Parathyroid adenoma (tissue), 2 donors: ENCODE measurements around the gene APPBP2.

Experiments
- H2AFZ ChIP-seq: fragments of 300-600 bp; sonication (generic); one replicate; pipeline ENCODE4 v1.7.0; 2017; ENCODE audit warnings: antibody characterized with exemption, mild to moderate bottlenecking
- H3K27ac ChIP-seq: fragments of 300-600 bp; sonication (generic); one replicate; pipeline ENCODE4 v1.7.0; 2017
- H3K27me3 ChIP-seq: fragments of 300-600 bp; sonication (generic); one replicate; pipeline ENCODE4 v1.7.0; 2017; ENCODE audit warnings: low read length; ENCODE audit not compliant: control insufficient read depth, insufficient read depth
- H3K36me3 ChIP-seq: fragments of 300-600 bp; sonication (generic); one replicate; pipeline ENCODE4 v1.7.0; 2017; ENCODE audit warnings: low read length; ENCODE audit not compliant: control insufficient read depth, insufficient read depth
- H3K4me1 ChIP-seq: fragments of 300-600 bp; sonication (generic); one replicate; pipeline ENCODE4 v1.7.0; 2017; ENCODE audit warnings: control low read depth
- H3K4me2 ChIP-seq: fragments of 300-600 bp; sonication (generic); one replicate; pipeline ENCODE4 v1.7.0; 2017; ENCODE audit warnings: low read length
- H3K4me3 ChIP-seq: fragments of 300-600 bp; sonication (generic); one replicate; pipeline ENCODE4 v1.7.0; 2017; ENCODE audit warnings: low read depth, low read length
- H3K79me2 ChIP-seq: fragments of 300-600 bp; sonication (generic); one replicate; pipeline ENCODE4 v1.7.0; 2017; ENCODE audit warnings: control low read depth
- H3K9ac ChIP-seq: fragments of 300-600 bp; sonication (generic); one replicate; pipeline ENCODE4 v1.7.0; 2017; ENCODE audit warnings: mild to moderate bottlenecking
- H3K9me3 ChIP-seq: fragments of 300-600 bp; sonication (generic); one replicate; pipeline ENCODE4 v1.7.0; 2017; ENCODE audit warnings: low read length; ENCODE audit not compliant: control insufficient read depth
- TF ChIP-seq, protein P1 (sequence below): fragments of 300-600 bp; sonication (generic); IDR thresholded peaks from one replicate; pipeline ENCODE4 v1.7.0; 2017; ENCODE audit warnings: antibody characterized with exemption, mild to moderate bottlenecking
- donor health status: primary hyperparathyroidism.

APPBP2 gene

DNA sequence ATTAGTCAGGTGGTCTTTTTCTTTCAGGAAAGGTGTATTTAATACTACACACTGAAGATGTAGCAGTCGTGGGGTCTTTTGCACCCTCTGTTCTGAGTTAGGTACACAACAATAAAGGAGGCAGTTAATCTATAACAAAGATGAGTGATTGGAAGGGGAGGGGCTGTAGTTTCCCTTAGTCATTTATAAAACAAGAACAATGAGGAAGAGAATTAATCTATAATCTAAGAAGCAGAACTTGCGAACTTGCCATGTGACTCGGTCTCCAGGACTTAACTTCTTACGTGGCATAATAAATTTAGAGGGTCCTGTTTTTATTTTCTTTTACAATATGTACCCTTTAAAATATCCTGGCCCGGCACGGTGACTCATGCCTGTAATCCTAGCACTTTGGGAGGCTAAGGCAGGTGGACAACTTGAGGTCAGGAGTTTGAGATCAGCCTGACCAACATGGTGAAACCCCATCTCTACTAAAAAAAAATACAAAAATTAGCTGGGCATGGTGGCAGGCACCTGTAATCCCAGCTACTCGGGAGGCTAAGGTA is 8.6 kb upstream of the APPBP2 start:
- Histone ChIP-seq H3K9ac (no peak overlapping the region), H3K27ac (no peak overlapping the region), H3K36me3 (no peaks in the 10 kb centered on the region), H2AFZ (no peak overlapping the region), H3K9me3 (no peaks in the 10 kb centered on the region), H3K4me2 (no peak overlapping the region), H3K4me3 (no peak overlapping the region), H3K4me1 (no peaks in the 10 kb centered on the region), H3K27me3 (no peaks in the 10 kb centered on the region), H3K79me2 (no peaks in the 10 kb centered on the region)
- TF ChIP-seq, protein P1, sequence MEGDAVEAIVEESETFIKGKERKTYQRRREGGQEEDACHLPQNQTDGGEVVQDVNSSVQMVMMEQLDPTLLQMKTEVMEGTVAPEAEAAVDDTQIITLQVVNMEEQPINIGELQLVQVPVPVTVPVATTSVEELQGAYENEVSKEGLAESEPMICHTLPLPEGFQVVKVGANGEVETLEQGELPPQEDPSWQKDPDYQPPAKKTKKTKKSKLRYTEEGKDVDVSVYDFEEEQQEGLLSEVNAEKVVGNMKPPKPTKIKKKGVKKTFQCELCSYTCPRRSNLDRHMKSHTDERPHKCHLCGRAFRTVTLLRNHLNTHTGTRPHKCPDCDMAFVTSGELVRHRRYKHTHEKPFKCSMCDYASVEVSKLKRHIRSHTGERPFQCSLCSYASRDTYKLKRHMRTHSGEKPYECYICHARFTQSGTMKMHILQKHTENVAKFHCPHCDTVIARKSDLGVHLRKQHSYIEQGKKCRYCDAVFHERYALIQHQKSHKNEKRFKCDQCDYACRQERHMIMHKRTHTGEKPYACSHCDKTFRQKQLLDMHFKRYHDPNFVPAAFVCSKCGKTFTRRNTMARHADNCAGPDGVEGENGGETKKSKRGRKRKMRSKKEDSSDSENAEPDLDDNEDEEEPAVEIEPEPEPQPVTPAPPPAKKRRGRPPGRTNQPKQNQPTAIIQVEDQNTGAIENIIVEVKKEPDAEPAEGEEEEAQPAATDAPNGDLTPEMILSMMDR, result no peak

DNA sequence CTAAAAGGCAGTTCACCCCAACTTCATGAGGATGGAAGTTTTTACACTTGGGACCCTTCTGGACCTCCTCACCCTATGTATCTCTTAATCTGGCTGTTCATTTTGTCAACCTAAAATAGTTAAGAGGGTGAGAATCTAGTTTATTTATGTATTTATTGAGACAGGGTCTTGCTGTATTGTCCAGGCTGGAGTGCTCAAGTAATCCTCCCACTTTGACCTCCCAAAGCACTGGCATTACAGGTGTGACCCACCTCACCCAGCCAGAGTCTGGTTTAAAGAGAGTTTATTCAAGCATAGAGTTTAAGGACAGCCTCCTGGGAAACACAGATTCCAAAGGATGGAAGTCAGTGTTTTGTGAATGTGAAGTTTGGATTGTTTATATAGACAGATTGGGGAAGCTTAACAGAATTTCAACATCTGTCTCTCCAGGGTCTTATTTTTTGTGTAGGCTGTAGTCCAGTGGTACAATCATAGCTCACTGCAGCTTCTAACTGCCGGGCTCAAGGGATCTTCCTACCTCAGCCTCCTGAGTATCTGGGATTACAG is 8.0 kb upstream of the APPBP2 start:
- Histone ChIP-seq H3K4me1 (no peaks in the 10 kb centered on the region), H3K36me3 (no peaks in the 10 kb centered on the region), H2AFZ (no peak overlapping the region)

DNA sequence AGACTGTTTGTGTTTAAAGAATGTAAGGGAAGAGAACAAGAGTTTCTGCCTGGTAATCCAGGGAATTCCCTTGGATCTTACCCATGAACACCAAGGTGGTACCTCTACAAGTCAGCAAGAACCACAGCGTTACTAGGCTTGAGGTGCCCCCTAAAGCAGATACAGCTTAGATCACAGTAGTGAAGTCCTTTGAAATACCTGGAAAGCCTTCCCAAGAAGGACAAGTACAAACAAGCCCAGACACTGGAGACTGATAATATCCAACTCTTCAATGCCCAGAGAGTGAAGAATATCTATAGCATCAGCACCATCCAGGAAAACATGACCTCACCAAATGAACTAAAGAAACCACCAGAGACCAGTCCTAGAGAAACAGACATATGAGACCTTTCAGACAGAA is 3.8 kb upstream of the APPBP2 start:
- no peak overlapping the region for H3K27ac ChIP-seq
- H3K4me2 ChIP-seq, result no peak overlapping the region
- H3K9ac ChIP-seq, result no peak overlapping the region
- TF ChIP-seq, protein P1, result no peak
- no peaks in the 10 kb centered on the region for H3K9me3 ChIP-seq
- no peak overlapping the region for H2AFZ ChIP-seq
- no peak overlapping the region for H3K4me3 ChIP-seq
- H3K36me3 ChIP-seq, result no peaks in the 10 kb centered on the region
- H3K79me2 ChIP-seq, result peaks cover 8% of the 10 kb centered on the region
- H3K27me3 ChIP-seq, result no peaks in the 10 kb centered on the region
- no peaks in the 10 kb centered on the region for H3K4me1 ChIP-seq

More for the DNA sequence above, 8.0 kb upstream of the APPBP2 start:
- H3K9ac ChIP-seq, result no peak overlapping the region
- no peak overlapping the region for H3K4me2 ChIP-seq
- no peak overlapping the region for H3K4me3 ChIP-seq
- H3K79me2 ChIP-seq, result no peaks in the 10 kb centered on the region
- H3K27me3 ChIP-seq, result no peaks in the 10 kb centered on the region
- TF ChIP-seq, protein P1, result no peak
- H3K27ac ChIP-seq, result no peak overlapping the region
- H3K9me3 ChIP-seq, result no peaks in the 10 kb centered on the region

DNA sequence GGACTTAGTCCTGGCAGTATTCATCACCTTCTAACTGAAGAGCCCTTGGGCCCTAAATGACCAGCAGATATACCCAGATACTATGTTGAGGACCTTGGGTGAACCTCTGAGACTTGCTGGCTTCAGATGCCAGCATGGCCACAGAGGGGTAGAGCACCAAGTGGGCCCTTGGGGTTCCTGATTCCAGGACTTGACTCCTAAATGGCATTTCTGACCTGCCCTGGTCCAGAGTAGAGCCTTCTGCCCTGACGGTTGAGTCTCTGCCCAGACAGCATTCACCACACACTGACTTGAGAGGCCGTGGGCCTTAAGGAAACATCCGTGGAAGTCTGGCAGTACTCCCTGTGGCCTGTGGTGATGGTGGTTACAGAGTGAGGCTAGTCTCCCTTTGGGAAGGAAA is 2.8 kb upstream of the APPBP2 start:
- H3K27ac ChIP-seq, result no peak overlapping the region
- peaks cover 5% of the 10 kb centered on the region for H3K4me1 ChIP-seq
- TF ChIP-seq, protein P1, result no peak
- no peak overlapping the region for H3K4me2 ChIP-seq
- no peaks in the 10 kb centered on the region for H3K36me3 ChIP-seq
- no peak overlapping the region for H2AFZ ChIP-seq
- peaks cover 18% of the 10 kb centered on the region for H3K79me2 ChIP-seq
- no peaks in the 10 kb centered on the region for H3K27me3 ChIP-seq
- H3K9me3 ChIP-seq, result no peaks in the 10 kb centered on the region
- H3K4me3 ChIP-seq, result no peak overlapping the region
- H3K9ac ChIP-seq, result no peak overlapping the region

DNA sequence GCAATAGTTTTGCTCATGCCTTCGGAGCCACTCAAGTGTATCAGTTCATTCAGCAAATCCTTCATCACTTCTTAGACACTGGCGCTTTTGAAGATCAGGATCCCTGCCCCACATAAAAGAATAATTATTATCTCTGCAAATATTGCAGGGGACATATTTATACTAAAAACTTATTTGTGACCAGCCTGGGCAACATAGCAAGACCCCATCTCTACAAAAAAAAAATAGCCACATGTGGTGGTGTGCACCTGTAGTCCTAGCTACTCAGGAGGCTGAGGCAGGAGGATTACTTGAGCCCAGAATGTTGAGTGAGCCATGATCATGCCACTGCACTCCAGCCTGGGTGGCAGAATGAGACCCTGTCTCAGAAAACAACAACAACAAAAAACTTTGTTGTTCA is 1.7 kb upstream of the APPBP2 start:
- Histone ChIP-seq H3K9ac (no peak overlapping the region), H3K27ac (no peak overlapping the region), H3K4me3 (no peak overlapping the region), H3K36me3 (no peaks in the 10 kb centered on the region), H3K9me3 (no peaks in the 10 kb centered on the region), H3K27me3 (no peaks in the 10 kb centered on the region), H3K79me2 (peaks cover 27% of the 10 kb centered on the region), H2AFZ (no peak overlapping the region), H3K4me1 (peaks cover 7% of the 10 kb centered on the region), H3K4me2 (no peak overlapping the region)
- TF ChIP-seq, protein P1, result no peak
